GM13977 (cell line): ENCODE data around the gene FAM185A.

Experiments used
- DNase-seq: peaks from one replicate; pipeline ENCODE4 v3.0.0; 2012; ENCODE audit warnings: low spot score
- in situ Hi-C: fragments of 300-500 bp; cut with MboI; formaldehyde crosslinking; loops from one replicate; pipeline ENCODE4 v1.12.0; 2022; ENCODE audit warnings: low sequenced_read_pairs, low pct_unique_long_range_greater_than_20kb, mixed read lengths, inconsistent platforms; ENCODE audit not compliant: unreplicated experiment
- TF ChIP-seq, protein P1 (sequence below): IDR thresholded peaks from 2 replicates; pipeline ENCODE4 v1.5.1; 2012; ENCODE audit warnings: mild to moderate bottlenecking, control low read depth; ENCODE audit not compliant: insufficient read depth; ENCODE audit errors: extremely low read depth, missing control alignments

FAM185A gene

DNA sequence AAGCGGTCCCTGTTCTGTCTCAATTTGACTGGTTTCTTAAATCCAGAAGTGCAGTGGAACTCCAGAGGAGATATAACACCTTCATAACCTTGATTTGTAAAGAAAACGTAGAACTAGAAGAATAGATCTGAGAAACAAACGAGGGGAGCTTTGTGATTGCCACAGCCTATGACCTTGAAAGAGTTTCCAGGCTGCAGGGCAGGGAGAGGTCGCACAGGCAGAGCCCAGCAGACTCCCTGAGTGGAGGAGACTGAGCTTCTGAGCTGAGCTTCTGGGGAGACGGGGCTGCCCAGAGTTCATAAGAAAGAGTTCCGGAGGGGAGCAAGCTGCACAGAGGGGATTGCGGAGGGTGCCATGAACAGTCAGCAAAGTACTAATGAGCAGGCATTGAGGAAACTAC, 57.8 kb downstream of the FAM185A start:
- DNase-seq, result no peak
- TF ChIP-seq, protein P1, sequence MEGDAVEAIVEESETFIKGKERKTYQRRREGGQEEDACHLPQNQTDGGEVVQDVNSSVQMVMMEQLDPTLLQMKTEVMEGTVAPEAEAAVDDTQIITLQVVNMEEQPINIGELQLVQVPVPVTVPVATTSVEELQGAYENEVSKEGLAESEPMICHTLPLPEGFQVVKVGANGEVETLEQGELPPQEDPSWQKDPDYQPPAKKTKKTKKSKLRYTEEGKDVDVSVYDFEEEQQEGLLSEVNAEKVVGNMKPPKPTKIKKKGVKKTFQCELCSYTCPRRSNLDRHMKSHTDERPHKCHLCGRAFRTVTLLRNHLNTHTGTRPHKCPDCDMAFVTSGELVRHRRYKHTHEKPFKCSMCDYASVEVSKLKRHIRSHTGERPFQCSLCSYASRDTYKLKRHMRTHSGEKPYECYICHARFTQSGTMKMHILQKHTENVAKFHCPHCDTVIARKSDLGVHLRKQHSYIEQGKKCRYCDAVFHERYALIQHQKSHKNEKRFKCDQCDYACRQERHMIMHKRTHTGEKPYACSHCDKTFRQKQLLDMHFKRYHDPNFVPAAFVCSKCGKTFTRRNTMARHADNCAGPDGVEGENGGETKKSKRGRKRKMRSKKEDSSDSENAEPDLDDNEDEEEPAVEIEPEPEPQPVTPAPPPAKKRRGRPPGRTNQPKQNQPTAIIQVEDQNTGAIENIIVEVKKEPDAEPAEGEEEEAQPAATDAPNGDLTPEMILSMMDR, result no peak
- in situ Hi-C loops, result no loop called here

DNA sequence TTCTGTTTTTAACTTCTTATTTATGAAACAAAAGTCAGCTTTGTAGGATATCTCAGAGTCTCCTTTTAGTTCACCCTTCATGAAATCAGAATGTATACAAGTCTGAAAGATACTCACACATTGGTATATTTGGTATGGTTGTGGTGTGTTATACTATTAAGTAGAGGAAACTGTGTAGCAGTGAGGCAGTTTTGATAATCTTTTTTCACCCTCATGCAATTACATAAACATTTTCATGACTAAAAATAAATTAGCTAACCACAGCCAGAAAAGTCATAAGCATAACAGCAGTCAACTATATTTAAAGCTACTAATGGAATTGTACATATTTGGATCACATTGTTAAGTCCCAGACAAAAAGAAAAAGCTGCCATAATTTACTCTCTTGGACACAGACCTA, 62.1 kb downstream of the FAM185A start:
- no peak for DNase-seq
- in situ Hi-C loops, result no loop called here
- TF ChIP-seq, protein P1, result no peak

DNA sequence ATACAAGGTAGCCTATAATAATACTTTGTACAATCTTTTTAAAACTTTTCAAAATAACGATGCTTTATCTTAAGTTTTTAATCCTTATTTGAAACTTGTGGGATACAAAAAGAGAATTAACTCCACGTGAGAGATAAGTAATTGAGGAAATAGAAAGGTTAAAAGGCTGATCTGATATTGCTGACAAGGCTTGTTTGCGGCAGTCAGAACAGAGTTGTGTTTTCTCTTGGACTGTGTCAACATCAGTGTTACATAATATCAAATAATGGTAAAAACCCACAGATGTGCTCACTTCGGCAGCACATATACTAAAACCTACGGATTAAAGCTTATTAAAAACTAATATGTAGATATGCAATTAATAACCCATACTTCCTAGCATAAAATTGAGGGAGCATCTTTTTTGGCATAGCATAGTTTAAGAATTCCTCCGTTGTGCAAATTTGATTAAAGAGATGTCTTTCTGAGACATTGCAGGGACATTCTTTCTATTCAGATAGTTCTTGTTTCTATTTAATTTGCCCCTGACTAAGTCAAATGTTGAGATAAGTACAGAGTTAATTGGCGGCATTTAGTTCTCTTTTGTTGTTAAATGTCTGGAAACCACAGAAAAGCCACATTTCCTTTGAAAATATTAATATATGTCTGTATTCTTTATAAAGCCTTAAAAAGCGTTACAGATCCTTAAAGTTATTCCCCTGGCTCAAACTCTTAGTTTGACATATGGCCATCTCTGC, 63.3 kb downstream of the FAM185A start:
- in situ Hi-C loops, result no loop called here
- TF ChIP-seq, protein P1, result no peak
- no peak for DNase-seq

DNA sequence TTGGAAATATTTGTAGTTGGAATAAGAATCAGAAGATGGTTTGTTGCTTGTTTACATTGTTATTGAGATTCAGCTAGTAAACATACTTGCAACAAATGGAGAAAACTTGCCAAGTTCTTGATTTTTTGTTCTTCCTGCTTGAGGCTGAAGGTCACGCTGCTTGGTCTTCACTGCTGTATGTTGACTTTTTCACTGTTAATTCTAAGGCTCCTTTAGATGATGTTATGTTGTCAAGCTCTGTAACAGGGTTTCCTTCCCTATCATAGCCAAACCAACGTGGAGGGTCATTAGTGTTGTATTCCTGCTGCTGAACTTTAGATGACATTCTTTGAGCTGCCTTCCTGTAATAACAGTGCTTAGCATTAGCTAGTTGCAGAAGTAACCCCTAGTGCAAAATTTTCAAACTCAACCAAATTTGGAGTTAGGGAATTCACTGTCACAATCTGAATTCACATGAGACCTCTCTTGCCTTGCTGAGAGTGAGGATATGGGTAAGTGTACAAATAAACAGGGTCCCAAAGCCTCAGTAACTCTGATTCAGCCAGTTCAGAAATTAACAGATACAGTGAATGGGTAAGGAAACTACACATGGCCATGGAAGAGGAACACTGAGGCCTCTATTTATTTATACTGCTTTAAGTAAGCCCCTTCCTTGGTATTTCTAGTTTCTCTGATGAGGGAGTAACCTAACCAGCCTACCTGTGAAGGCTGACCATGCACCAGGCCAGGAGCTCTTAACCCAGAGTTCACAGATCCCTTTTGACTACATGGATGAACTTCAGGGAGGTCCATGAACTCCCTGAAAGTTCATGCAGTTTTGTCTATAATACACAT, 64.6 kb downstream of the FAM185A start:
- TF ChIP-seq, protein P1, result no peak
- in situ Hi-C loops, result no loop called here
- DNase-seq, result no peak

DNA sequence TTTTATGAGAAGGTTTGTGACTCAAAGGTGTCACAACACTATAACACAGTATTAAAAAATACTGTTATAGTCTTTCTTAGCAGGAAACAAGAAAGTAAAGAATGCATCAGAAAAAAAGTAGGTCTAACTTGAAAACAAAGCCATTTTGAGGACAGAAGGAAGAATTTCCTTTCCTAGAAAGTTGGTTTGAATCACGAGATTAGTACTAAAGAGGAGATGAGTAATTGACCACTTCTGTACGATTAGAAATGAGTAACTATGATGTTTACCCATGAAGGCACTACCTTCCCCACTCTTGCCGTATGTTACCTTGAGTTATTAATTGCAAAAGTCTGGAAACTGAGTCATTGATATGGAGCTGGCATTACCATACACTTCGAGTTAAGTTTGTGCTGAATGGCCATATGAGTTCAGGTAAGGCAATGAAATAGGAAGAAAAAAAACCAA, 65.2 kb downstream of the FAM185A start:
- TF ChIP-seq, protein P1, result no peak
- DNase-seq, result no peak
- in situ Hi-C loops, result no loop called here

DNA sequence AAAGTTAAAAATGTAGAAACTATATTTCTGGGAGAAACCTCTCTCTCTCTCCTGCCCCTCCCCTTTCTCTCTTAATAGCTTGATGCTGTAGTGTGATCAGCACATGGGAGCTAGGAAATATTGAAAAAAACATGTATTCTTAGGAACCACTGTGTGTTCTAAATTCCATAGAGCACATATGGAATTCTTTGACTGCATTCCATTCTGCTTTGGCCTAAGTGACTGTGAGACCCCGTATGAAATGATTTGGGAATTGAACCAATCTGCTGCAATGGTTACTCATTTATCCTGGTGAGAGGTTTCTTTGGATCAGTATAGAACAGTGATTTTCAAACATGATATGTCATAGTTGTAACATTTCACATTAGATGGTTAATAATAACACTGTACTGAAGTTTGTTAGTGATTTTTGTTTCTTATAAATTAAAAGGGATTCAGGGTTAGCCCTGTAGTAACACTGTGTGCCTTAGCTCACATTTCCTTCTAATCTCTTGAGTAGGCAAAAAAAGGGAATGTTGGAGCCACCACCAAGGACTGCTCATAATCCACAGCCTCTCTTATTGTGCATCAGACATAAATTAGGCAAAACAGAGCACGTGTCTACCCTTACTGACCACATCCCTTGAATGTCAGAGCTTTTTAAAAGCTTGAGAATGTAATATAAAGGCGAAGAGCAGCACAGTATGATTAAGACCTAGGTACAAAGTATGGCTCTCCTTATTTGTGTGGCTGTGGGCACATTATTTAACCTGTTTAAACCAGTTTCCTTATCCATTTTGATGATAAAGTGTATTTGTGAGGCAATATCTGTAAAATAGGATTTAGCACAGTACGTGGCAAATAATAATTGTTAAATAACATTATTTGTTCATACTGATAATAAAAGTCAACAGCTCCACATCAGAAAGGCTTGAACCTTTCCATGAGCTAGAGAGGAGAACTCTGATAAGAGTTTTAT, 69.1 kb downstream of the FAM185A start:
- no peak for DNase-seq
- in situ Hi-C loops, result no loop called here
- TF ChIP-seq, protein P1, result no peak
